ENCODE data around the gene ARHGAP24.

DNA sequence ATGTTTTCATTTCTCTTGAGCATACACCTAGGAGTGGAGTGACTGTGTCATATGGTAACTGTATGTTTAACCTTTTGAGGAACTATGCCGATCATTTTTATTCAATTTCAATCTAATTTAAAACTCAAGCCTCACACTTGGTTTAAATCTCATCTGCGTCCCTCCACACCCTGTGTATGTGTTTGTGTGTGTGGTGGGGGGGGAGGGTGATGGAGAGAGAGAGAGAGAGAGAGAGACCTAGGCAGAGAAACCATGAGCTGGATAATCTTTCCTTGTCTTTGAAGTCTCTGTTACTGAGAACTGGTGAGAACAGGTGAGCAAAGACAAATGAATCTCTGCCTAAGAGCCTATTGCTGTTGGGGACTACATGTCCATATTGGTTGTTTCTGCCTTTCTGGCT lies 105.0 kb downstream of the ARHGAP24 start:
- no peak for TF ChIP-seq POLR2A (IDR thresholded peaks at IDR 0.05)
- TF ChIP-seq CTCF (IDR thresholded peaks at IDR 0.05): no peak
